RWPE1 (cell line): ENCODE data around the gene ABCG4.

ENCODE experiments used
- CTCF ChIA-PET: fragments of 350-600 bp; sonication (Branson Sonifier 250); formaldehyde crosslinking; extraction: SDS; loops from one replicate; lab custom pipeline; 2021; lab: Yijun Ruan, JAX
- POLR2A ChIA-PET: fragments of 400-600 bp; formaldehyde crosslinking; extraction: SDS; loops from one replicate; lab custom pipeline; 2020; ENCODE audit warnings: antibody characterized with exemption; ENCODE audit not compliant: low non-redundant PET; lab: Yijun Ruan, JAX
- DNase-seq: peaks from one replicate; pipeline ENCODE4 v3.0.0; 2012; ENCODE audit warnings: low spot score
- H3K27ac ChIP-seq: fragments of 450-650 bp; 2 replicates; pipeline ENCODE4 v1.5.1; 2017
- CTCF ChIP-seq: fragments of 450-650 bp; conservative IDR thresholded peaks from 2 replicates; pipeline ENCODE4 v1.5.1; 2017; ENCODE audit warnings: low read depth, mild to moderate bottlenecking

The ABCG4 gene

GRCh38 chr11:119110439-119110838, 38.4 kb upstream of the ABCG4 start:
- CTCF ChIA-PET = no interaction called here
- DNase-seq = no peak
- no peak for TF ChIP-seq CTCF
- H3K27ac ChIP-seq = peak overlapping the region; percentile 15; the same call in 1 of the 2 replicates
- POLR2A ChIA-PET = no interaction called here

GRCh38 chr11:119111361-119111925, 37.4 kb upstream of the ABCG4 start:
- TF ChIP-seq CTCF = no peak
- no peak overlapping the region for H3K27ac ChIP-seq
- CTCF ChIA-PET = no interaction called here
- DNase-seq = no peak
- POLR2A ChIA-PET = interaction anchor here (0.6 kb wide), 1 partner anchor 109 kb away, joined by 6 read pairs; no protein-coding TSS in a partner anchor

GRCh38 chr11:119112314-119113020, 36.4 kb upstream of the ABCG4 start:
- peak overlapping the region; percentile 5; the same call in 1 of the 2 replicates for H3K27ac ChIP-seq
- POLR2A ChIA-PET = no interaction called here
- CTCF ChIA-PET = interaction anchor here (0.6 kb wide), 1 partner anchor 154 kb away, joined by 3 read pairs; no protein-coding TSS in a partner anchor
- DNase-seq = no peak
- no peak for TF ChIP-seq CTCF

- DNase-seq = no peak
- TF ChIP-seq CTCF = no peak
- CTCF ChIA-PET = interaction anchor here (0.6 kb wide), 1 partner anchor 58 kb away, joined by 3 read pairs; no protein-coding TSS in a partner anchor
- POLR2A ChIA-PET = no interaction called here
- peak overlapping the region; percentile 5; the same call in 1 of the 2 replicates for H3K27ac ChIP-seq
Observed at GRCh38 chr11:119113716-119114115, 35.1 kb upstream of the ABCG4 start.

- DNase-seq = no peak
- ChIA-PET CTCF (no interaction called here), POLR2A (no interaction called here)
- no peak overlapping the region for H3K27ac ChIP-seq
- no peak for TF ChIP-seq CTCF
Observed at GRCh38 chr11:119114351-119114750, 34.5 kb upstream of the ABCG4 start.

- no peak for DNase-seq
- CTCF ChIA-PET = no interaction called here
- H3K27ac ChIP-seq = peak overlapping the region; percentile 29; the same call in 1 of the 2 replicates
- POLR2A ChIA-PET = no interaction called here
- TF ChIP-seq CTCF = no peak
Observed at GRCh38 chr11:119115484-119116234, 33.2 kb upstream of the ABCG4 start.
